Esophagus (tissue), 2 donors: Measurements from ENCODE around the gene NEURL4. TPM values are rescaled to one million over a fixed set of nuclear protein-coding genes. Genes with fewer than 3 reads are reported as not detected.
A peak's percentile ranks its signal among the peaks of the same experiment; 100 is the strongest.

Experiments used
- H3K27ac ChIP-seq, 2 donors: one replicate each; pipeline ENCODE4 v1.5.1; 2013; ENCODE audit warnings: low read depth in 2 of 2, mild to moderate bottlenecking in 2 of 2, inconsistent platforms in 1 of 2, low read length in 1 of 2, moderate library complexity in 1 of 2
- H3K27me3 ChIP-seq, 2 donors: one replicate each; pipeline ENCODE4 v1.6.1; 2013; ENCODE audit warnings: low read length in 2 of 2, control low read depth in 1 of 2, mild to moderate bottlenecking in 1 of 2; ENCODE audit not compliant: insufficient read depth in 2 of 2, control insufficient read depth in 1 of 2
- H3K36me3 ChIP-seq, 2 donors: one replicate each; pipeline ENCODE4 v1.6.1; 2013; ENCODE audit warnings: low read length in 1 of 2; ENCODE audit not compliant: control insufficient read depth in 2 of 2, insufficient read depth in 2 of 2
- H3K4me1 ChIP-seq, 2 donors: one replicate each; pipeline ENCODE4 v1.6.1; 2013; ENCODE audit warnings: low read length in 1 of 2; ENCODE audit not compliant: control insufficient read depth in 2 of 2, insufficient read depth in 2 of 2
- H3K4me3 ChIP-seq, 2 donors: one replicate each; pipeline ENCODE4 v1.5.1; 2013; ENCODE audit warnings: low read length in 2 of 2, mild to moderate bottlenecking in 2 of 2, low read depth in 1 of 2, moderate library complexity in 1 of 2
- H3K9me3 ChIP-seq, 2 donors: one replicate each; pipeline ENCODE4 v1.6.1; 2013; ENCODE audit warnings: mild to moderate bottlenecking in 2 of 2, low read depth in 1 of 2, low read length in 1 of 2, moderate library complexity in 1 of 2; ENCODE audit not compliant: control insufficient read depth in 2 of 2, insufficient read depth in 1 of 2
- WGBS, 2 donors: extraction: QIAGEN DNeasy Blood & Tissue Kit; methylation state at CpG; one replicate each; pipeline ENCODE4 v1.1.7; 2013; 5-methylcytosine and 5-hydroxymethylcytosine counted together
- polyA plus RNA-seq, 2 donors: library from polyadenylated mRNA; stranded (reverse); fragments of 200-250 nt; gene quantifications; one replicate each; pipeline ENCODE4 v1.2.3, GENCODE V29; 2013
- donor health status: healthy with polysubstance abuse.
- donor health status: Bipolar disorder and iron deficiency.

NEURL4 gene
- polyA plus RNA-seq, 2 donors = 15.7 to 32.1 TPM

GRCh38 chr17:7315570-7316235, 13.4 kb downstream of the NEURL4 start:
- H3K9me3 ChIP-seq = no peaks in the 10 kb centered on the region
- H3K27ac ChIP-seq = peak overlapping the region; percentile 98
- WGBS, 2 donors = 27% methylated on average over 30 of the region's 30 CpGs
- H3K36me3 ChIP-seq = peaks cover 25 to 42% of the 10 kb centered on the region in 2 donors
- H3K27me3 ChIP-seq = no peaks in the 10 kb centered on the region
- H3K4me1 ChIP-seq = peaks cover 0 to 10% of the 10 kb centered on the region in 2 donors
- peak overlapping the region; percentile 61 to 84 for H3K4me3 ChIP-seq

- 0 to 1% methylated on average over 74 to 95 of the region's 95 CpGs for WGBS, 2 donors
- Histone ChIP-seq H3K4me1 (peaks cover 0 to 12% of the 10 kb centered on the region in 2 donors), H3K27ac (peak within 1 kb of the TSS; percentile 98), H3K27me3 (no peaks in the 10 kb centered on the region), H3K9me3 (no peaks in the 10 kb centered on the region), H3K4me3 (peak within 1 kb of the TSS; percentile 61 to 84), H3K36me3 (peaks cover 25 to 43% of the 10 kb centered on the region in 2 donors)
Measured at GRCh38 chr17:7314719-7315569, 14.2 kb downstream of the NEURL4 start, which contains the start of gene GPS2. GPS2 (minus strand) TSS chr17:7315360; CDS start chr17:7315052, 308 bp downstream.

DNA sequence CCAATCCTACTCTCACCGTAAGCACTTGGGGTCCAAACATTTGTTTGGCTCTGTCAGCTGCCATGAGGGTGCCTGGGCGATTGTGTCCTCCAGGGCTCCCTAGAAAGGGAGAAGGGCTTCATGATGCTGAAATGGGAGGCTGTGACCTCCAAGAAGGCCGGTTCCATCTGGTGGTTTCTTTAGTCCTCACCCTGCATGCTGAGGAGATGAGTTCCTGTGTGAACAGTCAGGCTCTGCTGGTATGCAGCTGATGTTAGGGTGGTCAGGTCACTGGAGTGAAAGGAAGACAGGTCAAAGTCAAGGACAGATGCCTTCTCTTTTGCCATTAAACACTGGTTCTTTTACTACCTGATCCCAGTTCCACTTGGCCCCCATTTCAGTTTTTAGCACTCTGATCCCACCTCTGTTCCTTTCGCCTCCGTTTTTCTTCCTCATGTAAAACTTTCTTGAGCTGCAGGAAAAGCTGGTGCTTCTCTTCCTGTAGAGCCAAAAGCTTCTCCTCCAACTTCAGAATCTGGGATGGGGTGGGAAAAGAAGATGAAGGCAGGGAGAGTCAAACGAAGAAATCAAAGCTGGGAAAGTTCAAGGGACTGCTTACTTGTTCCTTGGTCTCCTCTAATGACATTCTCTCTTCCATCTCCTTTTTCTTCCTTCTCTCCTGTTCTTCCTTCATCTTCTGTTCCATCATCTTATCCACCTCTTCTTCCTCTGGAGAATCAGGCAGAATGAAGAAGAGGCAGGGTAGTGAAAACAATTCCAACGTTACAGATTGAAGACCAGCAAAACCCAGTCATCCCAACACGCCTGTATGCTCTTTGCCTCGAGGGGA, 15.0 kb downstream of the NEURL4 start:
- H3K4me1 ChIP-seq = peaks cover 2 to 16% of the 10 kb centered on the region in 2 donors

DNA sequence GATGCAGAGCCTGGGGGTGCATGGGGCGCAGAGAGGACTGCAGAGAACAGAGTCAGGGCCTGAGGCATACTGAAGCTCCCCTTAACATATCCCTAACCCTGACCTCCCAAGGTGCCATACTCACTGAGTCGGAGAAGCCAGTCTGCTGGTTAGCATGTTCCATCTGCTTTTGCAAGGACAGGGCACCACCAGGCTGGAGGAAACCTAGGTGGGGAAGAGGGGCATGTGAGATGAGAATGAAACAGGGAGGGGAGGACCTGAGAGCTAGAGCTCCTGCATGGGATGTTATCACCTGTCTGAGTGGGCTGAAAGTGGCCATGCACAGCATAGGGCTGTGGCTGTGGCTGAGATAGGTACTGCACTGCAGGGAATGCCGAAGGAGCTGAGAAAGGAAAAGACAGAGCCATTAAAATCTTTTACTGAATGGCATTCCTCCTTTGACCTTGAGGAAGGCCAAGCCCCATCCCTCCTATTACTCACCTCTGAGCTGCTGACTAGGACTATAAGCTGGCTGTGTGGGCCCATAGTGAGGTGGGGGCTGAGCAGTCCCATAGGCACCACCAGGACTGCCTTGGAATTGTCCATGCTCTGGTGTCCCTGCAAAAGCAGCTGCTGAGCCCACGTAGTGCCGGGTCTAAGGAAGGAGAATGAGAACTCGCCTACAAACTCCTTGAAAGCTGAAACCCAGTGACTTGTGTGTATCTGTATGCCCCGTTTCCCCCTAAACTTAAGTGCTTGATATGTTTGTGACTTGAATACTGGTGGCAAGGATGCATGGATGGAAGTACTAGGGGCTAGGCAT, 15.8 kb downstream of the NEURL4 start:
- Histone ChIP-seq H3K9me3 (no peaks in the 10 kb centered on the region), H3K4me3 (no peak overlapping the region), H3K27me3 (no peaks in the 10 kb centered on the region), H3K36me3 (peaks cover 23 to 41% of the 10 kb centered on the region in 2 donors), H3K27ac (peak overlapping the region in 1 of 2 donors; percentile 56), H3K4me1 (peaks cover 2 to 16% of the 10 kb centered on the region in 2 donors)
- 78 to 84% methylated on average over 7 of the region's 7 CpGs for WGBS, 2 donors

More for the DNA sequence above, 15.0 kb downstream of the NEURL4 start:
- H3K4me3 ChIP-seq = peak overlapping the region; percentile 61 to 84
- no peaks in the 10 kb centered on the region for H3K27me3 ChIP-seq
- peak overlapping the region; percentile 98 for H3K27ac ChIP-seq
- no peaks in the 10 kb centered on the region for H3K9me3 ChIP-seq
- peaks cover 25 to 48% of the 10 kb centered on the region in 2 donors for H3K36me3 ChIP-seq
- WGBS, 2 donors = 41 to 45% methylated on average over 9 of the region's 9 CpGs

- Histone ChIP-seq H3K27me3 (no peaks in the 10 kb centered on the region), H3K4me1 (peaks cover 2 to 16% of the 10 kb centered on the region in 2 donors), H3K36me3 (peaks cover 19 to 34% of the 10 kb centered on the region in 2 donors), H3K27ac (peak overlapping the region in 1 of 2 donors; percentile 56), H3K4me3 (no peak overlapping the region), H3K9me3 (no peaks in the 10 kb centered on the region)
- WGBS, 2 donors = 72 to 76% methylated on average over 7 of the region's 7 CpGs
Measured at GRCh38 chr17:7312432-7313087, 16.6 kb downstream of the NEURL4 start.

- Histone ChIP-seq H3K4me1 (peaks cover 2 to 16% of the 10 kb centered on the region in 2 donors), H3K9me3 (no peaks in the 10 kb centered on the region)
- WGBS, 2 donors = 73 to 75% methylated on average over 7 of the region's 7 CpGs
Measured at GRCh38 chr17:7311110-7311705, 17.9 kb downstream of the NEURL4 start.

GRCh38 chr17:7309628-7310027, 19.5 kb downstream of the NEURL4 start:
- Histone ChIP-seq H3K27me3 (no peaks in the 10 kb centered on the region), H3K9me3 (no peaks in the 10 kb centered on the region), H3K27ac (peak overlapping the region; percentile 100), H3K4me1 (peaks cover 2 to 11% of the 10 kb centered on the region in 2 donors), H3K36me3 (peaks cover 19 to 29% of the 10 kb centered on the region in 2 donors), H3K4me3 (peak overlapping the region in 1 of 2 donors; percentile 94)
- WGBS, 2 donors = 74 to 84% methylated on average over 12 of the region's 12 CpGs

More at GRCh38 chr17:7311110-7311705, 17.9 kb downstream of the NEURL4 start:
- H3K27me3 ChIP-seq = no peaks in the 10 kb centered on the region
- H3K27ac ChIP-seq = peak overlapping the region in 1 of 2 donors; percentile 5
- no peak overlapping the region for H3K4me3 ChIP-seq
- peaks cover 19 to 29% of the 10 kb centered on the region in 2 donors for H3K36me3 ChIP-seq
